Stimulated activated CD4-positive, alpha-beta T cell treated with anti-CD3 and anti-CD28 coated beads, Interleukin-1b, Interleukin-23, amount 100 ng/mL, for 24 hours (primary cell): Measurements from ENCODE around the gene CAMLG.

Experiments used
- DNase-seq, 4 experiments: peaks; one replicate each; pipeline ENCODE4 v3.0.0-alpha.2; 2020; ENCODE audit warnings: low read depth in 4 of 4, low spot score in 1 of 4

Gene CAMLG

GRCh38 chr5:134777366-134777765, 39.0 kb downstream of the CAMLG start:
- no peak for DNase-seq

GRCh38 chr5:134784241-134784920, 46.0 kb downstream of the CAMLG start:
- no peak for DNase-seq

- DNase-seq, result no peak
Observed at GRCh38 chr5:134784946-134785620, 46.7 kb downstream of the CAMLG start.

GRCh38 chr5:134787692-134788091, 49.3 kb downstream of the CAMLG start:
- no peak for DNase-seq

GRCh38 chr5:134791580-134791979, 53.2 kb downstream of the CAMLG start:
- no peak for DNase-seq

- DNase-seq, result no peak
Observed at GRCh38 chr5:134792286-134792685, 53.9 kb downstream of the CAMLG start.

- no peak for DNase-seq
Observed at GRCh38 chr5:134793111-134793510, 54.8 kb downstream of the CAMLG start.

GRCh38 chr5:134794082-134794481, 55.7 kb downstream of the CAMLG start:
- no peak for DNase-seq

GRCh38 chr5:134794819-134795218, 56.5 kb downstream of the CAMLG start:
- DNase-seq, result no peak

GRCh38 chr5:134798468-134798867, 60.1 kb downstream of the CAMLG start:
- no peak for DNase-seq
